ENCODE data around the gene ANKRD24.

DNA sequence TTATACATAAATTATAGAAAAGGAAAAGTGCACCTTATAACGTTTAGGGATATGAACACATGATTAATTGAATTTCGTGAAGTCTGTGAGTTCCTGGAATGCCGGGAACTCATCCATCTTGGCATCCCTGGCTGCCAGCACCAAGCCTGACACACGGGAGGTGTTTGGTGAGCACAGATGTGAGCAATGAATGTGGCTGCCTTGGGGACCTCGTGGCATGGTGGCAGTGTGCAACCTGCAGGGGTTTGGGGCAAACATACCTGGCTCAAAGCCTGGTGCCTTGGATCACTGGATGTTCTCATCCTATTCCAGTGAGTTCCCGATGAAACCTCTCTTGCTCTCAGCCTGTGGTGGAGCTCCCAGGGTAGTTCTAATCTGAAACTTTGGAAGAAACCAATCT, 48.1 kb upstream of the ANKRD24 start:
- TF ChIP-seq, protein P1, sequence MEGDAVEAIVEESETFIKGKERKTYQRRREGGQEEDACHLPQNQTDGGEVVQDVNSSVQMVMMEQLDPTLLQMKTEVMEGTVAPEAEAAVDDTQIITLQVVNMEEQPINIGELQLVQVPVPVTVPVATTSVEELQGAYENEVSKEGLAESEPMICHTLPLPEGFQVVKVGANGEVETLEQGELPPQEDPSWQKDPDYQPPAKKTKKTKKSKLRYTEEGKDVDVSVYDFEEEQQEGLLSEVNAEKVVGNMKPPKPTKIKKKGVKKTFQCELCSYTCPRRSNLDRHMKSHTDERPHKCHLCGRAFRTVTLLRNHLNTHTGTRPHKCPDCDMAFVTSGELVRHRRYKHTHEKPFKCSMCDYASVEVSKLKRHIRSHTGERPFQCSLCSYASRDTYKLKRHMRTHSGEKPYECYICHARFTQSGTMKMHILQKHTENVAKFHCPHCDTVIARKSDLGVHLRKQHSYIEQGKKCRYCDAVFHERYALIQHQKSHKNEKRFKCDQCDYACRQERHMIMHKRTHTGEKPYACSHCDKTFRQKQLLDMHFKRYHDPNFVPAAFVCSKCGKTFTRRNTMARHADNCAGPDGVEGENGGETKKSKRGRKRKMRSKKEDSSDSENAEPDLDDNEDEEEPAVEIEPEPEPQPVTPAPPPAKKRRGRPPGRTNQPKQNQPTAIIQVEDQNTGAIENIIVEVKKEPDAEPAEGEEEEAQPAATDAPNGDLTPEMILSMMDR (IDR thresholded peaks at IDR 0.05; ENCODE audit: poor library complexity) = no peak
- no peak for TF ChIP-seq EZH2phosphoT487 (IDR thresholded peaks at IDR 0.05; ENCODE audit: low read depth, severe bottlenecking, unreplicated experiment)
- TF ChIP-seq EZH2 (IDR thresholded peaks at IDR 0.05; ENCODE audit: borderline replicate concordance) = no peak

Data from hepatocyte (in vitro differentiated cells).